ENCODE results near the gene ERC2.

The ERC2 gene

DNA sequence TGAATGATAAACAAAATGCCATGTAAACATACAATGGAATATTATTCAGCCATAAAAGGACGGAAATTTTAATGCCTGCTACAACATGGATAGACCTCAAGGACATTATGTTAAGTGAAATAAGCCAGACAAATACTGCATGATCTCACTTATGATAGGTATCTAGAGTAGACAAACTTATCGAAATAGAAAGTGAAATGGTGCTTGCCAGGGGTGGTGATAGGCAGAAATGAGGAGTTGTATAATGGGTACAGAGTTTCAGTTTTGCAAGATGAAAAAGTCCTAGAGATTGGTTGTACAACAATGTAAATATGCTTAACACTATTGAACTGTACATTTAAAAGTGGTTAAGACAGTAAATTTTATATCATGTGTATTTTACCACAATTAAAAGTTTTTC lies 287.8 kb downstream of the ERC2 start:
- H3K9me3 ChIP-seq (ENCODE audit: insufficient read depth, low read length), result no peaks in the 10 kb centered on the region
- no peaks in the 10 kb centered on the region for H3K27me3 ChIP-seq (ENCODE audit: low read length)
- TF ChIP-seq EZH2phosphoT487 (conservative IDR thresholded peaks at IDR 0.05; ENCODE audit: low read length), result no peak
- TF ChIP-seq, protein P1, sequence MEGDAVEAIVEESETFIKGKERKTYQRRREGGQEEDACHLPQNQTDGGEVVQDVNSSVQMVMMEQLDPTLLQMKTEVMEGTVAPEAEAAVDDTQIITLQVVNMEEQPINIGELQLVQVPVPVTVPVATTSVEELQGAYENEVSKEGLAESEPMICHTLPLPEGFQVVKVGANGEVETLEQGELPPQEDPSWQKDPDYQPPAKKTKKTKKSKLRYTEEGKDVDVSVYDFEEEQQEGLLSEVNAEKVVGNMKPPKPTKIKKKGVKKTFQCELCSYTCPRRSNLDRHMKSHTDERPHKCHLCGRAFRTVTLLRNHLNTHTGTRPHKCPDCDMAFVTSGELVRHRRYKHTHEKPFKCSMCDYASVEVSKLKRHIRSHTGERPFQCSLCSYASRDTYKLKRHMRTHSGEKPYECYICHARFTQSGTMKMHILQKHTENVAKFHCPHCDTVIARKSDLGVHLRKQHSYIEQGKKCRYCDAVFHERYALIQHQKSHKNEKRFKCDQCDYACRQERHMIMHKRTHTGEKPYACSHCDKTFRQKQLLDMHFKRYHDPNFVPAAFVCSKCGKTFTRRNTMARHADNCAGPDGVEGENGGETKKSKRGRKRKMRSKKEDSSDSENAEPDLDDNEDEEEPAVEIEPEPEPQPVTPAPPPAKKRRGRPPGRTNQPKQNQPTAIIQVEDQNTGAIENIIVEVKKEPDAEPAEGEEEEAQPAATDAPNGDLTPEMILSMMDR (IDR thresholded peaks at IDR 0.05; ENCODE audit: insufficient read depth, low read length, poor library complexity, severe bottlenecking), result no peak
- H3K4me2 ChIP-seq (ENCODE audit: low read depth, low read length, poor library complexity, severe bottlenecking), result no peak overlapping the region
- no peak overlapping the region for H3K9ac ChIP-seq (ENCODE audit: low read length)
- no peaks in the 10 kb centered on the region for H3K79me2 ChIP-seq (ENCODE audit: insufficient read depth, low read length)
- no peaks in the 10 kb centered on the region for H3K9me2 ChIP-seq (replicated peaks; ENCODE audit: insufficient read depth, low read length)
- no peak overlapping the region for H3K27ac ChIP-seq (ENCODE audit: low read depth, low read length)
- H3K4me3 ChIP-seq (ENCODE audit: insufficient read depth, low read length, poor library complexity, severe bottlenecking), result no peak overlapping the region
- no peaks in the 10 kb centered on the region for H3F3A ChIP-seq (ENCODE audit: insufficient read depth)
- H4K20me1 ChIP-seq (ENCODE audit: low read depth, low read length), result no peaks in the 10 kb centered on the region
- no peak overlapping the region for H2AFZ ChIP-seq (ENCODE audit: low read depth, low read length, severe bottlenecking)
- H3K36me3 ChIP-seq (ENCODE audit: low read length), result no peaks in the 10 kb centered on the region

DNA sequence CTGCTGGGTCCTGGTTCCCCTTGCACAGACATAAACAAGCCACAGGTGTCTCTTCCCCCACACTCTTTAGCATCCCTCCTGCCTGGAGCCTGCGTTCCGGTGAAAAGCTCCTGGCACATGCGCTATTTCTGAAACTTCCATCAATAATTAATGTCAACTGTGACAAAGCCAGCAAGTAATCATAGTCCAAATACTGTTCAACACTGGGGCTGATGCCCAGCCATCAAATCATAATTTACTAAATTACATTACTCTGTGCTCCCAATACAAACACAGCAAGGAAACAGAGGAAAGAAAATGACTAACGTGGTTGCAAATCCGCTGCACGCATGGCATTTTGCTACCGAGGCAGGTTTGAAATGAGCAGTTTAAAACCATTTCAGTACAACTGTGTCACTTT lies 294.7 kb downstream of the ERC2 start:
- H3K4me2 ChIP-seq (ENCODE audit: low read depth, low read length, poor library complexity, severe bottlenecking), result no peak overlapping the region
- no peaks in the 10 kb centered on the region for H3K27me3 ChIP-seq (ENCODE audit: low read length)
- H3K9me2 ChIP-seq (replicated peaks; ENCODE audit: insufficient read depth, low read length), result no peaks in the 10 kb centered on the region
- TF ChIP-seq, protein P1 (IDR thresholded peaks at IDR 0.05; ENCODE audit: insufficient read depth, low read length, poor library complexity, severe bottlenecking), result no peak
- TF ChIP-seq EZH2phosphoT487 (conservative IDR thresholded peaks at IDR 0.05; ENCODE audit: low read length), result no peak
- no peaks in the 10 kb centered on the region for H4K20me1 ChIP-seq (ENCODE audit: low read depth, low read length)
- H3K9ac ChIP-seq (ENCODE audit: low read length), result no peak overlapping the region
- H3K79me2 ChIP-seq (ENCODE audit: insufficient read depth, low read length), result no peaks in the 10 kb centered on the region
- no peak overlapping the region for H3K4me3 ChIP-seq (ENCODE audit: insufficient read depth, low read length, poor library complexity, severe bottlenecking)
- no peaks in the 10 kb centered on the region for H3K9me3 ChIP-seq (ENCODE audit: insufficient read depth, low read length)
- H3K27ac ChIP-seq (ENCODE audit: low read depth, low read length), result no peak overlapping the region
- no peaks in the 10 kb centered on the region for H3K36me3 ChIP-seq (ENCODE audit: low read length)
- no peaks in the 10 kb centered on the region for H3F3A ChIP-seq (ENCODE audit: insufficient read depth)
- no peak overlapping the region for H2AFZ ChIP-seq (ENCODE audit: low read depth, low read length, severe bottlenecking)

DNA sequence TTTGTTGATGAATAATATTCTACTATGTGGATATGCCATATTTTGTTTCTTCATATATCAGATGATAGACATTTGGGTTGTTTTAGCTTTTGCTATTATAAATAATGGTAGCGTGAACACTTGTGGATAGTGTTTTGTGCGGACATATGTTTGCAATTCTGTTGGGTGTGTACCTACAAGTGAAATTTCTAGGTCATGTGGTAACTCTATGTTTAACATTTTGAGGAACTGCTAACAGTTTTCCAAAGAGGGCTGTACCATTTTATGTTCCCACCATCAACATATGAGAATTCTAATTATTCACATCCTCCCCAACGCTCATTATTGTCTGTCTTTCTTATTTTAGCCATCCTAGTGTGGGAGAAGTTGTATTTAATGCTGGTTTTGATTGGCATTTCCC lies 303.8 kb downstream of the ERC2 start:
- no peak overlapping the region for H3K4me3 ChIP-seq (ENCODE audit: insufficient read depth, low read length, poor library complexity, severe bottlenecking)
- H3K4me2 ChIP-seq (ENCODE audit: low read depth, low read length, poor library complexity, severe bottlenecking), result no peak overlapping the region
- no peak overlapping the region for H3K9ac ChIP-seq (ENCODE audit: low read length)
- TF ChIP-seq EZH2phosphoT487 (conservative IDR thresholded peaks at IDR 0.05; ENCODE audit: low read length), result no peak
- TF ChIP-seq, protein P1 (IDR thresholded peaks at IDR 0.05; ENCODE audit: insufficient read depth, low read length, poor library complexity, severe bottlenecking), result no peak
- H3K9me3 ChIP-seq (ENCODE audit: insufficient read depth, low read length), result no peaks in the 10 kb centered on the region
- H3K27ac ChIP-seq (ENCODE audit: low read depth, low read length), result no peak overlapping the region
- H3K36me3 ChIP-seq (ENCODE audit: low read length), result no peaks in the 10 kb centered on the region
- no peak overlapping the region for H2AFZ ChIP-seq (ENCODE audit: low read depth, low read length, severe bottlenecking)
- no peaks in the 10 kb centered on the region for H3K79me2 ChIP-seq (ENCODE audit: insufficient read depth, low read length)
- H3F3A ChIP-seq (ENCODE audit: insufficient read depth), result no peaks in the 10 kb centered on the region
- H4K20me1 ChIP-seq (ENCODE audit: low read depth, low read length), result no peaks in the 10 kb centered on the region
- no peaks in the 10 kb centered on the region for H3K9me2 ChIP-seq (replicated peaks; ENCODE audit: insufficient read depth, low read length)
- no peaks in the 10 kb centered on the region for H3K27me3 ChIP-seq (ENCODE audit: low read length)

Measured in SU-DHL-6 (cell line).